K562 (cell line): ENCODE data around the gene NANS. TPM values are rescaled to one million over a fixed set of nuclear protein-coding genes. Genes with fewer than 3 reads are reported as not detected.
A peak's percentile ranks its signal among the peaks of the same experiment; 100 is the strongest.

Experiments used
- HEY1 ChIP-seq: fragments of 250-450 bp; sonication (Bioruptor Pico); IDR thresholded peaks from 2 replicates; pipeline ENCODE4 v1.5.0; 2020; ENCODE audit warnings: mild to moderate bottlenecking, moderate library complexity, borderline replicate concordance
- HMGXB4 ChIP-seq: sonication (generic); formaldehyde crosslinking; IDR thresholded peaks from 2 replicates; pipeline ENCODE4 v1.8.1; 2023; ENCODE audit warnings: mild to moderate bottlenecking, missing genetic modification reagents
- LCOR ChIP-seq: sonication (generic); formaldehyde crosslinking; IDR thresholded peaks from 2 replicates; pipeline ENCODE4 v1.8.0; 2022; ENCODE audit warnings: mild to moderate bottlenecking, missing genetic modification reagents
- MECOM ChIP-seq: fragments of 250-450 bp; sonication (Bioruptor Pico); IDR thresholded peaks from 2 replicates; pipeline ENCODE4 v1.8.0; 2022; ENCODE audit warnings: inconsistent platforms
- NFE2L1 ChIP-seq: fragments of 450-650 bp; IDR thresholded peaks from 2 replicates; pipeline ENCODE4 v1.6.1; 2016; ENCODE audit warnings: missing genetic modification characterization, low read depth, mild to moderate bottlenecking, missing compliant biosample characterization, moderate library complexity, borderline replicate concordance
- RBM14 ChIP-seq: fragments of 200-400 bp; formaldehyde crosslinking; IDR thresholded peaks from 2 replicates; pipeline ENCODE4 v1.6.1; 2018; ENCODE audit warnings: low read depth, mild to moderate bottlenecking, low read length, moderate library complexity, borderline replicate concordance; ENCODE audit not compliant: insufficient read depth
- RBM22 ChIP-seq: fragments of 200-400 bp; formaldehyde crosslinking; IDR thresholded peaks from 2 replicates; pipeline ENCODE4 v1.6.1; 2018; ENCODE audit warnings: low read length, low read depth; ENCODE audit not compliant: poor library complexity, severe bottlenecking
- SLC30A9 ChIP-seq: fragments of 250-450 bp; sonication (Bioruptor Pico); IDR thresholded peaks from 2 replicates; pipeline ENCODE4 v1.8.0; 2022; ENCODE audit warnings: mild to moderate bottlenecking, moderate library complexity
- SPI1 ChIP-seq: IDR thresholded peaks from 2 replicates; pipeline ENCODE4 v1.6.1; 2011; ENCODE audit warnings: low read depth, low read length, control low read depth, borderline replicate concordance
- SREBF1 ChIP-seq: fragments of 150-350 bp; IDR thresholded peaks from 2 replicates; pipeline ENCODE4 v1.6.1; 2014; ENCODE audit warnings: antibody characterized with exemption, low read depth, low read length, borderline replicate concordance
- TCFL5 ChIP-seq: fragments of 250-450 bp; sonication (Bioruptor Pico); conservative IDR thresholded peaks from 2 replicates; pipeline ENCODE4 v1.6.1; 2021; ENCODE audit warnings: mild to moderate bottlenecking, moderate library complexity, matching md5 sums
- ZNF507 ChIP-seq: conservative IDR thresholded peaks from 2 replicates; pipeline ENCODE4 v1.6.1; 2017; ENCODE audit warnings: missing genetic modification characterization, missing compliant biosample characterization
- ZNF639 ChIP-seq, 2 experiments: fragments of 200-800 bp in 1 of 2; sonication (Bioruptor generic) in 1 of 2; sonication (generic) in 1 of 2; formaldehyde crosslinking in 1 of 2; IDR thresholded peaks in 1 of 2; conservative IDR thresholded peaks in 1 of 2; 2 replicates each; pipeline versions ENCODE4 v1.5.0 to v1.6.1; 2016 to 2020; ENCODE audit warnings: missing compliant biosample characterization in 1 of 2, missing genetic modification characterization in 1 of 2, missing genetic modification reagents in 1 of 2
- ZNF79 ChIP-seq: fragments of 250-450 bp; sonication (Bioruptor Pico); IDR thresholded peaks from 2 replicates; pipeline ENCODE4 v1.4.0; 2020; ENCODE audit warnings: low read depth, mild to moderate bottlenecking, moderate library complexity
- polyA plus RNA-seq, 8 experiments: library from polyadenylated mRNA; depleted of rRNA in 4 of 8; stranded (reverse) in 5 of 8; unstranded in 3 of 8; fragments of >200 nt; fragmentation: Nextera tagmentation in 2 of 8; fragmentation: Illumina TruSeq in 1 of 8; extraction: Ambion mirVana in 2 of 8; extraction: Trizol in 1 of 8; gene quantifications; 2 replicates each; pipeline versions ENCODE4 v1.2.1 to v1.2.3, GENCODE V29; 2011 to 2014; ENCODE audit warnings: inconsistent platforms in 1 of 8, missing spikeins in 1 of 8
- total RNA-seq, 7 experiments: library from RNA; depleted of rRNA in 6 of 7; stranded (reverse); fragments of >200 nt in 6 of 7; fragmentation: Illumina TruSeq in 2 of 7; extraction: Trizol in 2 of 7; gene quantifications; 2 replicates each; pipeline versions ENCODE4 v1.2.1 to v1.2.3, GENCODE V29; 2011 to 2021; ENCODE audit warnings: low replicate concordance in 1 of 7
- TF ChIP-seq, protein P1 (sequence below): fragments of 150-350 bp; conservative IDR thresholded peaks from 2 replicates; pipeline ENCODE4 v1.6.1; 2014; ENCODE audit warnings: low read length
- TF ChIP-seq, protein P2 (sequence below): fragments of 450-650 bp; IDR thresholded peaks from 2 replicates; pipeline ENCODE4 v1.7.1; 2018; ENCODE audit warnings: mild to moderate bottlenecking, low read depth; ENCODE audit not compliant: partially characterized antibody

The NANS gene
- total and polyA plus RNA-seq, 9 of the 15 experiments (the other 6 are each of a cell fraction or from before 2014, with no cell fraction given) = 37.1 to 181 (median 137) TPM

- TF ChIP-seq, protein P1, sequence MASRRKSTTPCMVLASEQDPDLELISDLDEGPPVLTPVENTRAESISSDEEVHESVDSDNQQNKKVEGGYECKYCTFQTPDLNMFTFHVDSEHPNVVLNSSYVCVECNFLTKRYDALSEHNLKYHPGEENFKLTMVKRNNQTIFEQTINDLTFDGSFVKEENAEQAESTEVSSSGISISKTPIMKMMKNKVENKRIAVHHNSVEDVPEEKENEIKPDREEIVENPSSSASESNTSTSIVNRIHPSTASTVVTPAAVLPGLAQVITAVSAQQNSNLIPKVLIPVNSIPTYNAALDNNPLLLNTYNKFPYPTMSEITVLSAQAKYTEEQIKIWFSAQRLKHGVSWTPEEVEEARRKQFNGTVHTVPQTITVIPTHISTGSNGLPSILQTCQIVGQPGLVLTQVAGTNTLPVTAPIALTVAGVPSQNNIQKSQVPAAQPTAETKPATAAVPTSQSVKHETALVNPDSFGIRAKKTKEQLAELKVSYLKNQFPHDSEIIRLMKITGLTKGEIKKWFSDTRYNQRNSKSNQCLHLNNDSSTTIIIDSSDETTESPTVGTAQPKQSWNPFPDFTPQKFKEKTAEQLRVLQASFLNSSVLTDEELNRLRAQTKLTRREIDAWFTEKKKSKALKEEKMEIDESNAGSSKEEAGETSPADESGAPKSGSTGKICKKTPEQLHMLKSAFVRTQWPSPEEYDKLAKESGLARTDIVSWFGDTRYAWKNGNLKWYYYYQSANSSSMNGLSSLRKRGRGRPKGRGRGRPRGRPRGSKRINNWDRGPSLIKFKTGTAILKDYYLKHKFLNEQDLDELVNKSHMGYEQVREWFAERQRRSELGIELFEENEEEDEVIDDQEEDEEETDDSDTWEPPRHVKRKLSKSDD = no peak
- TF ChIP-seq SREBF1 (no peak), HMGXB4 (CRISPR knock-in tag) (no peak), MECOM (no peak; the same call in none of the 2 replicates), NFE2L1 (tag) (peak; percentile 55; the same call in 1 of the 2 replicates), SLC30A9 (CRISPR knock-in tag) (no peak), RBM22 (no peak), RBM14 (no peak), LCOR (CRISPR knock-in tag) (no peak), HEY1 (no peak), ZNF507 (no peak), TCFL5 (peak; percentile 62; the same call in 1 of the 2 replicates), SPI1 (no peak), ZNF639 (CRISPR knock-in tag; conservative IDR thresholded peaks at IDR 0.05 in 1 of 2, IDR thresholded peaks at IDR 0.05 in 1 of 2) (peak in 1 of 2 experiments; percentile 75; a peak in 2 of 4 replicates), ZNF79 (no peak)
- TF ChIP-seq, protein P2, sequence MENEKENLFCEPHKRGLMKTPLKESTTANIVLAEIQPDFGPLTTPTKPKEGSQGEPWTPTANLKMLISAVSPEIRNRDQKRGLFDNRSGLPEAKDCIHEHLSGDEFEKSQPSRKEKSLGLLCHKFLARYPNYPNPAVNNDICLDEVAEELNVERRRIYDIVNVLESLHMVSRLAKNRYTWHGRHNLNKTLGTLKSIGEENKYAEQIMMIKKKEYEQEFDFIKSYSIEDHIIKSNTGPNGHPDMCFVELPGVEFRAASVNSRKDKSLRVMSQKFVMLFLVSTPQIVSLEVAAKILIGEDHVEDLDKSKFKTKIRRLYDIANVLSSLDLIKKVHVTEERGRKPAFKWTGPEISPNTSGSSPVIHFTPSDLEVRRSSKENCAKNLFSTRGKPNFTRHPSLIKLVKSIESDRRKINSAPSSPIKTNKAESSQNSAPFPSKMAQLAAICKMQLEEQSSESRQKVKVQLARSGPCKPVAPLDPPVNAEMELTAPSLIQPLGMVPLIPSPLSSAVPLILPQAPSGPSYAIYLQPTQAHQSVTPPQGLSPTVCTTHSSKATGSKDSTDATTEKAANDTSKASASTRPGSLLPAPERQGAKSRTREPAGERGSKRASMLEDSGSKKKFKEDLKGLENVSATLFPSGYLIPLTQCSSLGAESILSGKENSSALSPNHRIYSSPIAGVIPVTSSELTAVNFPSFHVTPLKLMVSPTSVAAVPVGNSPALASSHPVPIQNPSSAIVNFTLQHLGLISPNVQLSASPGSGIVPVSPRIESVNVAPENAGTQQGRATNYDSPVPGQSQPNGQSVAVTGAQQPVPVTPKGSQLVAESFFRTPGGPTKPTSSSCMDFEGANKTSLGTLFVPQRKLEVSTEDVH = no peak
Measured at GRCh38 chr9:98049288-98050072, 7.1 kb upstream of the NANS start (continued).
